Posterior cingulate gyrus (tissue), 11 donors: Measurements from ENCODE around the gene CASP1.
"Not testable (repeated sequence)": the region's sequence is repeated elsewhere in the genome, so short reads cannot be mapped to it uniquely, and the experiment has no call there.

ENCODE experiments used
- DNase-seq, 10 donors: peaks; one replicate each; pipeline versions ENCODE4 v3.0.0 to v3.0.0-alpha.2; 2020 to 2021; ENCODE audit warnings: mixed read lengths in 3 of 10
- intact Hi-C: fragments of 100-400 bp; cut with DNase I; formaldehyde crosslinking; loops from one replicate; pipeline ENCODE4 v1.15.1; 2023

Gene CASP1

GRCh38 chr11:105034813-105035620 is at the start of gene CASP1:
TSS of gene CASP1 (minus strand) at chr11:105035144. CDS start at chr11:105035113, 31 bp downstream.
- no peak for DNase-seq
- intact Hi-C loops, result no loop called here

- intact Hi-C loops, result no loop called here
- DNase-seq, result peak in 1 of 10 donors; percentile 49
Observed at GRCh38 chr11:105081412-105082150, 46.6 kb upstream of the CASP1 start.

- DNase-seq, intact Hi-C loops: not testable (repeated sequence)
Observed at GRCh38 chr11:105080171-105080906, 45.4 kb upstream of the CASP1 start.

- no peak for DNase-seq
- intact Hi-C loops, result no loop called here
Observed at GRCh38 chr11:105078283-105078682, 43.3 kb upstream of the CASP1 start.

GRCh38 chr11:105077141-105077790 is 42.3 kb upstream of the CASP1 start:
- intact Hi-C loops, DNase-seq: not testable (repeated sequence)

- DNase-seq, result no peak
- intact Hi-C loops, result no loop called here
Observed at GRCh38 chr11:105074166-105074530, 39.2 kb upstream of the CASP1 start.

GRCh38 chr11:105073456-105074165 is 38.7 kb upstream of the CASP1 start:
- no peak for DNase-seq

GRCh38 chr11:105072080-105072479 is 37.1 kb upstream of the CASP1 start:
- DNase-seq, intact Hi-C loops: not testable (repeated sequence)

More at GRCh38 chr11:105073456-105074165, 38.7 kb upstream of the CASP1 start:
- intact Hi-C loops, result no loop called here

GRCh38 chr11:105071089-105071732 is 36.3 kb upstream of the CASP1 start:
- DNase-seq, result no peak
- intact Hi-C loops, result no loop called here

GRCh38 chr11:105070306-105070705 is 35.4 kb upstream of the CASP1 start:
- intact Hi-C loops, result no loop called here
- DNase-seq, result peak in 1 of 10 donors; percentile 61

- intact Hi-C loops, result not testable (repeated sequence)
Observed at GRCh38 chr11:105069749-105070148, 34.8 kb upstream of the CASP1 start.

GRCh38 chr11:105063245-105063941 is 28.4 kb upstream of the CASP1 start:
- intact Hi-C loops, DNase-seq: not testable (repeated sequence)

More at GRCh38 chr11:105069749-105070148, 34.8 kb upstream of the CASP1 start:
- DNase-seq, result not testable (repeated sequence)

- DNase-seq, result no peak
- intact Hi-C loops, result no loop called here
Observed at GRCh38 chr11:105057432-105057831, 22.5 kb upstream of the CASP1 start.

- intact Hi-C loops, result no loop called here
Observed at GRCh38 chr11:105056446-105056845, 21.5 kb upstream of the CASP1 start.

GRCh38 chr11:105054723-105055493 is 20.0 kb upstream of the CASP1 start:
- intact Hi-C loops, result no loop called here
- DNase-seq, result no peak

More at GRCh38 chr11:105056446-105056845, 21.5 kb upstream of the CASP1 start:
- no peak for DNase-seq

- no peak for DNase-seq
- intact Hi-C loops, result no loop called here
Observed at GRCh38 chr11:105052487-105052886, 17.5 kb upstream of the CASP1 start.

GRCh38 chr11:105051559-105051958 is 16.6 kb upstream of the CASP1 start:
- intact Hi-C loops, result no loop called here
- no peak for DNase-seq

- DNase-seq, result no peak
- intact Hi-C loops, result no loop called here
Observed at GRCh38 chr11:105049481-105049880, 14.5 kb upstream of the CASP1 start.
